ENCODE results near the gene CALR3.
"Not testable (repeated sequence)": the region's sequence is repeated elsewhere in the genome, so short reads cannot be mapped to it uniquely, and the experiment has no call there.

Gene CALR3

DNA sequence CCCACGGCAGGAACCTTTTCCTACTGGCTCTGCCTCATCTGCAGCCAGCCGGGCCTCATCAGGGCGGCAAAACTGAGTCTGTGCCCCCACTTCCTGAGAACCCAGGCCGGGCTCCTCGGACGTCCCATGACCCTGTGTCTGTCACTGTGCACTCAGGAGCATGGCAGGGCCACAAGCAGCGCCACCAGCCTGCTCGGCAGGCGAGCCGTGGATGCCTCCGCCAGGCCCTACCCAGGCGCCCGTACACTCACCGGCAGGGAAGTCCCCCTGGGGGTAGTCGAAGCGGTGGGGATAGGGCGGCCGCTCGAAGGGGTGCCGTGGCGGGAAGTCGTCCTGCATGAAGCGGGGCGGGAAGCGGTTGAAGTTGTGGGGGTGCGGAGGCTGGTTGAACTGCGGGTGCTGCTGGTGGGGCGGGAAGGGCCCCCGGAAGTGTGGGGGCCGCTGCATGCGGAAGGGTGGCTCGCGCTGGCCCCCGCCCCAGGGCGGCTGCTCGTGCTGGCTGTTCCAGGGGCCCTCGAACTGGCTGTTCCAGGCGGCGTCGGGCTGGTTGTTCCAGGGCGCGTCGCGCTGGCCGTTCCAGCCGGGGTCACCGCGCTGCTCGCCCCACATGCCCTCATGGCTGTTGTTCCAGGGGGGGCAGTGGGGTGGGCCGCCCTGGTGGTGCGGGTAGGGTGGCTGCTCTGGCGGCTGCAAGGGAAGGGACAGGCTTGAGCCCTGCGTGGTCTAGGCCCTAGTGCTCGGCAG, 29.2 kb upstream of the CALR3 start:
- no peak for DNase-seq (ENCODE audit: low spot score)

DNA sequence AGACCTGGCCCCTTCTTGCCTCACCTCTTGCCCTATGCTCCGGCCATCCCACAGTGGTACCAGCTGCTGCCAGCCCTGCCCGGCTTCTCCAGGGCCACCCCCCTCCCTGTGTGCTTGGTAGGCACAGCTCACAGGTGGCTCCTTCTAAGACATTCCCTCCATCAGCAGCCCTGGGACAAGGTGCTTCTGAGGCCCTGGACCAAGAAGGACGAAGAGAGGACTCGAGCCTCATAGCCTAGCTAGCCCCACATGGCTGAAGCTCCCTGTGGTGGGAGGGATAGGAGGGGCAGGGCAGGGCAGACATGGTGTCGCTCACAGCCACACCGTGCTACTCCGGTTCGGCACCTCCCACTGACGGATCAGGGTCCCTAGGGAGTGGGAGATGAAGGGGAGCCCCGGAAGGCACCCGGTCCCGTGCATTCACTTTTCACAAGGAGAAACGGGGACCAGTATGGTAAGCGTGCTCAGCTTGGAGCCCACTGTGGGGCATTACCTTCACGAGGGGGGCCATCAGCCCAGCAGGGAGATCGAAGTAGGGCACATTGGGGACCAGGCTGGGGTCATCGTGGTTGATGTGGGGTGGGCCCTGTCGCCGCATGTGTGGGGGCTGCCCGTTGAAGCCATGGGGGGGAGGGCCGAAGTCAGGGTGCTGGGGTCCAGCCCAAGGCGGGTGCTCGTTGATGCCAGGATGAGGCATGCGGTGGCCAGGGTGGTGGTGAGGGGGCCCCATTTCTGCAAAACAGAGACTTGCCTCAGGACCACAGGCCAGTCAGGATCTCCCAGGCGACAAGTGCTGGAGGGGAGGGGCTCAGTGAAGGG, 26.8 kb upstream of the CALR3 start:
- DNase-seq (ENCODE audit: low spot score): no peak

DNA sequence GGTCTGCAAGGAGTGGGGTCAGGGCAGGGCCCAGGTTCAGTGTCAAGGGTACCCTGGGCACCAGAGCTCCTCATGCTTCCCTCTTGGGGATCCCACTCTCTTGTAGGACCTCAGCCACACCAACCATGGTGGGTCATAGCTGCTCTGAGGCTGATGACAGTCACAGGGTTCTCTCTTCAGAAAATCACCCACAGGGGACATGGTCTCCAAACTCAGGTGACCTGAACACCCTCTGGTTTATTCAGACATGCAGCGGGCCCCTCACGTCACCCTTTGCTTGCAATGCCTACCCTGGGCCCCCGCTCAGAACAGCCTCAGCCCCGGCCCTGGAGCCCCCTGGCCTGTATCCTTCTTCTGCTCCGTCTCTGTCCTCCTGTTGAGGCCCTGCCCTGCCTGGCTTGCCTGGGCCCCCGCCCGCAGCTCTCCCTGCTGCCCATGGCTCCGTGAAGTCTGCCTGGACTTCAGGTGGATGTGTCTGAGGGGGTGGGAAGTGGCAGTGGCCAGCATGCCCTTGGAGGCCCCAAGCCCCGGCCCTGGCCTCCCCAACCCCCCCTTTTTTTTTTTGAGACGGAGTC, 25.8 kb upstream of the CALR3 start:
- no peak for DNase-seq (ENCODE audit: low spot score)

DNA sequence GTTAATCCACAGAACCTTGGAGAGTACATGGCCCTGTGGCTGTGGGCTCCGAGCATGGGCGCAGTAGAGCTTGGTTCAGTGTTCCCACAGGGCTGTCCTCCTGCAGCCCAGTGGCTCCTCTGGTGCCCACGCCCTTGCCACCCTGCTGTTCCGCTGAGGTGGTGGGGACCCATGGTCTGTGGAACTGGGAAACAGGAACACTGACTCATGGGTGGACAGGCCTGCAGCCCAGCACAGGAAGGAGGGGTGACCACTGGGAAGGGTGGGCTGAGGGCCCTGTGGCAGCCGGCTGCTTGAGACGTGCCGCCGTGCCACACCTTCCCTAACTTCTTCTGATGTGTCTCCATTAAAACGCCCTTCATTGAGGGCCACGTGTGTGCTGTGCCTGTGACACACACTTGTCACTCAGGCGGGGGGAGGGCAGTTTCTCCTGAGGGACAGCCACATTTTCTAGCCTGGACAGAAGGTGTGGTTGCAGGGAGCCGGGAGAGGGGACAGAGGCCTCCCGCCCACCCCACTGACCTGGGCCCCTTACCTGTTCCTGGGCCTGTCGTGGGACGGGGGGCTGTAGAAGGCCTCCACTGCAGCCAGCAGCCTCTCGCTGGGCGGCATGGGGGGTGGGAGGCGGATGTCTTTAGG, 25.1 kb upstream of the CALR3 start:
- no peak for DNase-seq (ENCODE audit: low spot score)

DNA sequence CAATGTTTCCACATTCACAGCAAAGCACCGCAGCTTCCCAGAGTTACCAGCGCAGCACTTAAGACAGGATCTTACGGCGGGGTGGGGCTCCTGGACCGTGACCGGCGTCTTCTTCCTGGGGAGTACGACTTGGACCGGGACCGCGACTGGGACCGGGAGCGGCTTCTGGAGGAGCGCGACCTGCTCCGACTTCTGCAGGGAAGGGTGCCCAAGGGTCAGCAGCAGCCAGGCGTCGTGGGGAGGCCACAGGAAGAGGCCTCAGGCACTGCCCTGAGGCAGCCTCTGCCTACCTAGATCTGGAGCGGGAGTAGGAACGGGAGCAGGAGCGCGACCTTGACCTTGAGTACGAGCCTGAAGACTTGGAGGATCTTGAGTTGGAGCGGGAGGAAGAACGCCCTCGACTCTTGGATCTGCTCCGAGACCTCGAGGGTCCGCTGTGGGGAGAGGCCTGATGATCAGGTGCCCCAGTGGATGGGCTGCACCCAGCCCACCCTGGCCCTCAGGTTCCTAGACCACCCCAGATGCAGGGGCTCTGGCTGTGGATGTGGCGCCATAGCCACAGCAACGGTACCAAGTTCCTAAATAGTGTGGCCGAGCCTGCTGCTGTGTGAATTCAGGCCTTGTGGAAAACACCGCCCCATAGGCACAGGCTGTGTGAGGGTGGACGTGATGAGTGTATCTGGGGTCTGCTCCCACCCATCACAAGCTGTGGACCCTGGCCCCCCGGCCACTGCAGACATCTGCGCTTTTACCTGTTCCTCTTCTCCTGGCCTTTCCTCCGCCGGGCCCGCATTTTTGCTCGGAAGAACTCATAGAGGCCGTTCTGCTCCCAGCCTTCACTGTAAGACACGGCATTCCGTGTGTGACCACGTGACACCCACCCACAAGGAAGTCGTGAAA, 24.4 kb upstream of the CALR3 start:
- no peak for DNase-seq (ENCODE audit: low spot score)

DNA sequence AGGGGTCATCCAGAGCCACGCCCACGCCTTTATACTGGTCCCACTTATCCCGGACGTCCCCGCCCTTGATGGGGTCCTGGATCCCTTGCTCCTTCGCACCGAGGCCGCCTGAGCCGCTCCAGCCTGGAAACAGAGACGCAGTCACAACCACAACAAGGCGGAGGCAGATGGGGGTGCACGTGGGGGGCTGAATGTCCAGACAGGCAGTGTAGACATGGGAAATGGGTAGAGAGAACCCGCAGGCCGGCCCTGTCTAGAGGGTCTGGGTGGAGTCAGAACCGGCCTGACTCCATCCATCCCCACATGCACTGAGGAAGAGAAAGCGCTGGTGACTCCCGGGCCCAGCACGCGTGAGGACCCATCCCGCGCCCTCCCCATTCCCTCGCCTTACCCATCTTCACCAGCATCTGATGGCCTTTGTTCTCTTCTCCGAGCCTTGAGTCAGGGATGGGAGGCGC, 23.3 kb upstream of the CALR3 start:
- DNase-seq (ENCODE audit: low spot score): no peak

DNA sequence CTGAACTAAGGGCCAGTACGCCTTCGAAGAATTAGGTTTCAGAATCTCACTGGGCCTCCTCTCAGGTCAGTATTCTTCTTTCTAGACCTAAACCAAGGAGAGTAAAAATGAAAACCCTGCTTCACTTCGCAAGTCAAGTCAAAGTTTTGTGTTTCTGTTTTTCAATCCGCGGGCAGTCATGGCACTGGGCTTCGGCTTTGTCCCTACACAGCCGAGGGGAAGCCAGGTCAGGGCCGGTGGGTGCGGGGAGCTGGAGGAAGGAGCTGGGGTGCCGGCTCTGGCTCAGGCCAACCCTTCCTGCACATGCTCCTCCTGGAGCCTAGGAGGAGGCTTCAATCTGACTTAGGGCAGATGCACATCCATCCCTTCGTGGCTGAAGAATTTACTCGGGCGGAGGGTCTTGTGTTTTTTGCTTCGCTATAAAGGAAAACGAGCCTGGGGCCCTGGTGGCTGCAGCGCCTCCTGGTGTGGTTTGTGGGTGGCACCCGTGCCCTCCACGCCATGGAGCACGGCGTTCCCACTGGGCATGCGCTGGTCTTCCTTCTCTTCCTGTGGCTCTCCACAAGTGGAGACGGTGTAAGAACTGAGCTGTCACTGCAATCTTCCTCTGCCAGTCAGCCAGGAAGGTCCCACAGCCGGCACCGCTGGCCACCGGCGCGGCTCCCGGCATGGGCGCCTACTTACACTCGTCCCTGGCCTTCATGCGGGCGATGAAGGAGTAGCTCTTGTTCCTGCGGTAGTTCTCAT, 22.7 kb upstream of the CALR3 start:
- no peak for DNase-seq (ENCODE audit: low spot score)

DNA sequence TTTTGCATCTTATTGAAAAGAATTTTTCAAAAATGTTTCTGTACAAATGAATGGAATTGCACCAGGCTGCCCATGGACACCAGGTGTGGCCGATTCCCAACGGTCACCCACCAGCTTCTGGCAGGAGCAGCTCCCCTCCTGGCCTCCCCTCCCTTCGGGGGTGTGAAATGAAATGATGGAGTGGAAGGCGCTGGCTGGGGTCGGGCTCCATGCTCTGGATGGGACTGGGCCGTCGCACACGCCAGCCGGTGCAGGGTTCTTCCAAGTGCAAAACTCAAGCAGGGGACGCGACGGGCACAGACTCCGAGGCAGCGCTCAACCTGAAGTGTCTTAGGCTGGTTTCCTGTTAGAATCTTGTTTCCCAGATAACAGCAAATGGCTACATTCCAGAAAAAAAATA, 22.1 kb upstream of the CALR3 start:
- no peak for DNase-seq (ENCODE audit: low spot score)

DNA sequence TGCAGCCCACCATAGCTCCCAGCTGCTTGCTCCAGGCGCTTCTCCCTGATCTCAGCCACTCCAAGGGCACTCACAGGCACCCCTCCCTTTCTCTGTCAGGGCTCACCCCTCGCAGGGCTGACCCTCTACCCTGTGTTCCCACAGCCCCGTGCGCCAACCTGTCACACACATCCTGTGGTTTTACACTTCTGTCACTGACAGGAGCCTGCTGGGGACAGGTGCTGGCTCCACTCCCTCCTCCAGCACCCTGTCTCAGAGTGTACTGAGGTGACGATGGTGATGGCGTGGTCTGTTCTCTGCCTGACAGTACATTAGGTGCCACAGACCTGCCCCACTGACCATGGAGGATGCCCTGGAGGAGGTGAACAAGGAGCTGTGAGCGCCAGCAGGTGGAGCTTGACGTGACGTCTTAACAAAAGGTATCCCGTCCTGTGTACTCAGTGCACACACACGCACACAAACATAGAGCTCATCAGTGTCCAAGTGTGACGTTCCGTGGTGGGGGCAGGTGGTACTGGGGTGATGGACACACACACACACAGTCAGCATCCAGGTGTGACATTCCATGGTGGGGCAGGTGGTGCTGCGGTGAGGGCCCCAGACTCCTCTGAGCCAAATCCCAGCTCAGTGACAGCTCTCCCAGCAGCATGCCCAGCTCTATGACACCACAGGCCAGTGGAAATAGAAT, 21.1 kb upstream of the CALR3 start:
- DNase-seq (ENCODE audit: low spot score): no peak

DNA sequence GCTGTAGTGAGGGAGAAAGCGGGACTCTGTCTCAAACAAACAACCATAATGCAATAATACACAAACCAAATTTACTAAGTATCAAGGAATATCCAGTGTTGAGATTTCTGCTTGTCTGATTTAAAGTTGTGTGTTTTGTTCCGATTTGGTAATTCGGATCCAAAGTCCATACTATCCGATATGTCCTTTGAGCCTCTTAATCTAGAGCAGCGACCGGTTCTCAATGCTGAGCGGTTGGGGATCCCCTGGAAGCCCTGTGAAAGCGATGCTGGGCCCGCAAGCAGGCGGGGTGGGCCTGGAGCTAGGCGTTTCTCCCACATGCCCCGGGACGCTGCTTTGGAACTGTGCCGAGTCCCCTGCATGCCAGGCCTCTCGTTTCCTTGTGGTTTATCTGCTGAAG, 20.4 kb upstream of the CALR3 start:
- DNase-seq (ENCODE audit: low spot score): no peak

DNA sequence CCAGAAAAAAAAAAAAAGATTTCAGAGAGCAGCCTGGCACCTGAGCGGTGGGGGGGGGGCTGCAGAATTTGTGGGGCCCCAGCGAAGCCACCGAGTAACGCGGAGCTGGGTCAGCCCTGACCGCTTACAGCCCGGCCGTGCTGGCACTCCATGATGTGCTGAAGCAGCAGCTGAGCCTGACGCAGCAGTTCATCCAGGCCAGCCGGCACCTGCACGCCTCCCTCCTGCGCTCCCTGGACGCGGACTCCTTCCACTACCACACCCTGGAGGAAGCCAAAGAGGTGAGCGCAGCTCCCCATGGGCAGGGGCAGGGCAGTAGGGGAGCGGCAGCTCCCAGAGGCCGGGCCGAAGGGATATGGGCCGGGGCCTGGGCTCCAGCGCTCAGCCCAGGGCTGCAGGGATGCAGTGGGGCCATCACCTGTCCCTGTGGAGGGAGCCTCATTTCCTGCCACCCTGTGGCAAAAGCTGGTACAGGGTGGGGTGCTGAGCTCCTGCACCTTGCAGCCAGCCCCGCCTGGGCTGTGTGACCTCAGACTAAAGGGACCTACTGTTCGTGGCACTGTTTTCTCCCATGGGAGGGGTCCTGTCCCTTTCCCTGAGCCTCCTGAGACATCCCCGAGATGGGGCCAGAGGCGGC, 18.5 kb upstream of the CALR3 start:
- DNase-seq (ENCODE audit: low spot score): no peak

DNA sequence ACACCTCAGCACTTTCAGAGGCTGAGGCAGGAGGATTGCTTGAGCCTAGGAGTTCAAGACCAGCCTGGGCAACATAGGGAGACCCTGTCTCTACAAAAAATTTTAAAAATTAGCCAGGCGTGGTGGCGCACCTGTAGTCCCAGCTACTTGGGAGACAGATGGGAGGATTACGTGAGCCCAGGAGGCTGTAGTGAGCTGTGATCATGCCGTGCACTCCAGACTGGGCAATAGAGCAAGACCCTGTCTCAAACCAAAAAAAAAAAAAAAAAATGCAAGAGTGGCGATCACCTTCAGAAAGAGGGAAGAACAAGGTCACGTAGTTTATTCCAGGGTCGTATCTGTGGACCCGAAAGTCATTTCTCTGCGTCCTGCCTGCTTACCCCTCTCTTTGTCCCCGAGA, 16.6 kb upstream of the CALR3 start:
- DNase-seq (ENCODE audit: low spot score): not testable (repeated sequence)

DNA sequence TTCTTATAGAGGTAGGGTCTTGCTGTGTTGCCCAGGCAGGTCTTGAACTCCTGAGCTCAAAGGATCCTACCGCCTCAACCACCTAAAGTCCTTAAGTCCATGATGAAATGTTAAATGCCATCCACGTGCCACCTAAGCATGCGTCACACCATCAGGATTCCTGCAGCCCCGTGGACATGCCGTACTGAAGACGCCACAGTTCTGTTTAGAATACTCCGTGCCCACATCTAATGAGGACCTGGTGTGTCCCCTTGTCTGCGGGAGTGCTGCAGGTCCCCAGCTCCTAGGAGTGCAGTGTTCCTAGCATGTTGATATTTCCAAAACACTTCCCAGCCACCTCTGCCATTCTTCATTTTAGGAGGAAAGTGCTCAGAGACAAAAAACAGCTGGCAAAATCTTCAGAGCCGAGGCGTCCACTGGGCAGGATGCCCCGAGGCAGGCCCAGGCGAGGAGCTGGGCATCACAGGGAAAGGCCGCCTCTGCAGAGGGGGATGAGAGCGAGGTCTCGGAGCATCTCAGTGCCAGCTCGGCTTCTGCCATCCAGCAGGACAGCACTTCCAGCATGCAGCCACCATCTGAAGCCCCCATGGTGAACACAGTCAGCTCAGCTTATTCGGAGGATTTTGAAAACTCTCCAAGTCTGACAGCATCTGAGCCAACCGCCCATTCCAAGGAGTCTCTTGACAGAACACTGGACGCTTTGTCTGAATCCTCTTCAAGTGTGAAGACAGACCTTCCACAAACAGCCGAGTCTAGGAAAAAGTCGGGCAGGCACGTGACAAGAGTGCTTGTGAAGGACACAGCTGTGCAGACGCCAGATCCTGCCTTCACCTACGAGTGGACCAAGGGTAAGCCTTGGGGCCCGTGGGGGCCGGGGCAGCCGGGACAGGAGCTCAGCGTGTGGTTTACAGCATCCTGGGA, 13.4 kb upstream of the CALR3 start:
- DNase-seq (ENCODE audit: low spot score): no peak

DNA sequence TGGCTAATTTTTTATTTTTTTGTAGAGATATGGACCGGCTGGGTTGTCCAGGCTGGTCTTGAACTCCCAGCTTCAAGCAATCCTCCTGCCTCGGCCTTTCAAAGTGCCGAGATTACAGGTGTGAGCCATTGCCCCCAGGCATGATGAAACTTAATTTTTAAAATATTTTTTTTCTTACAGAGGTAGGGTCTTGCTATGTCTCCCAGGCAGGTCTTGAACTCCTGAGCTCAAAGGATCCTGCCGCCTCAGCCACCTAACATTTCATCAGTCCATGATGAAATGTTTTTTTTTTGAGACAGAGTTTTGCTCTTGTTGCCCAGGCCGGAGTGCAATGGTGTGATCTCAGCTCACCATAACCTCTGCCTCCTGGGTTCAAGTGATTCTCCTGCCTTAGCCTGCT, 12.6 kb upstream of the CALR3 start:
- no peak for DNase-seq (ENCODE audit: low spot score)

DNA sequence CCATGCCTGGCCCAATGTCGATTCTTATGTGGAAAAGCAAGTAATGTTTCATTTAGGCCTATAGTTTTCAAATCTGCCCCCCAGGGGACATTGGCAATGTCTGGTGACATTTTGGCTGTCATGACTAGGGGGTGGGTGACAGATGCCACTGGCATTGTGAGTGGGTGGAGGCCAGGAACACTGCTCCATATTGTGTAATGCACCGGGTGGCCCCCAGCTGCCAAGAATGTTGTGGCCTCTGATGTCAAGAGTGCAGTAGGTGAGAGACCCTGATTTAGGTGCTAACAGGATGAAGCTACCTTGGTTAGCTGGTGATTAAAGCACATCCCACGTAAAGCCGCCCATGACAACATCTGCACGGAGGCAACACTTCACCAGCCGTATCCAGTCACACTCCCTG, 11.0 kb upstream of the CALR3 start:
- DNase-seq (ENCODE audit: low spot score): no peak

DNA sequence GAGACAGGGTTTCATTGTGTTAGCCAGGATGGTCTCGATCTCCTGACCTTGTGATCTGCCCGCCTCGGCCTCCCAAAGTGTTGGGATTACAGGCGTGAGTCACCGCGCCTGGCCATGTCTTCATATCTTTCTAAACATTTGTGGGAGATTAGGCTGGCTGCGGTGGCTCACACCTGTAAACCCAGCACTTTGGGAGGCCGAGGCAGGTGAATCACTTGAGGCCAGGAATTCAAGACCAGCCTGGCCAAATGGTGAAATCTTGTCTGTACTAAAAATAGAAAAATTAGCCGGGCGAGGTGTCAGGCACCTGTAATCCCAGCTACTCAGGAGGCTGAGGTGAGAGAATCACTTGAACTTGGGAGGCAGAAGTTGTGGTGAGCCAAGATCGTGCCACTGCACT, 10.2 kb upstream of the CALR3 start:
- DNase-seq (ENCODE audit: low spot score): not testable (repeated sequence)

DNA sequence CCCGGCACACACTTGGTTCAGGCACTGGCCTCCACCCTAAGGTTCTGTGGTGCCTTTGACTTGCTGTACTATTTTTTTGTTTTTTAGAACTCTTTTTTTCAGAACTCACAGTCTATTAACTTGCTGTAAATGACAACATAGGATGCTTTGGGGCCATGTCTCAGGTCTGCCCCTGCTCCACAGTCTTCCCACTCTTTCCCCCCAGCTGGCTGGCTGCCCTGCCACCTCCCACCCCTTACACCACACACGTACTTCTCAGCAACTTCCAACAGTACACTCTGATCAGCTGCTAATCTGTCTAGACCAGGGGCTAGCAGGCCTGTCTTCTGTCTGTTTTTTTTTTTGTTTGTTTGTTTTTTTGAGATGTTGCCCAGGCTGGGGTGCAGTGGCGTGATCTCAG, 8.3 kb upstream of the CALR3 start:
- DNase-seq (ENCODE audit: low spot score): no peak

DNA sequence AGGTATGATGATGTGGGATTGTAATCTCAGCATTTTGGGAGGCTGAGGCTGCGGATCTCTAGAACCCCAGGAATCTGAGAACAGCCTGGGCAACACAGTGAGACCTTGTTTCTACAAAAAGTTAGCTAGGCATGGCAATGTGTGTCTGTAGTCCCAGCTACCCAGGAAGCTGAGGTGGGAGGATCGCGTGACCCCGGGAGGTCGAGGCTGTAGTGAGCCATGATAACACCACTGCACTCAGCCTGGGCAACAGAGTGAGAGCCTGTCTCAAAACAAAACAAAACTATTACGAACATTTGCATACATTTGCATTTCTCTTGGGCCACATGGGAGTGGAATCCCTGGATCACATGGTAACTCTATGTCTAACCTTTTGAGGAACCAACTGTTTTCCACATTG, 1.9 kb upstream of the CALR3 start:
- no peak for DNase-seq (ENCODE audit: low spot score)

DNA sequence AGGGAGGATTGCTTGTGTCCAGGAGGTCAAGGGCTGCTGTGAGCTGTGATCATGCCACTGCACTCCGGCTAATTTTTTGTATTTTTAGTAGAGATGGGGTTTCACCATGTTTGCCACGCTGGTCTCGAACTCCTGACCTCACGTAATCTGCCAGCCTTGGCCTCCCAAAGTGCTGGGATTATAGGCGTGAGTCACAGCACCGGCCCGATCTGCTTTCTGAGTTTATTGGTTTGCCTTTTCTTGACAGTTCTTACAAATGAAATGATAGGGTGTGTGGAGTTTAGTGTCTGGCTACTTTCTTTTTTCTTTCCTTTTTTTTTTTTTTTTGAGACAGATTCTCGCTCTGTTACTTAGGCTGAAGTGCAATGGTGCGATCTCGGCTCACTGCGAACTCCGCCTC, 1.1 kb upstream of the CALR3 start:
- DNase-seq (ENCODE audit: low spot score): no peak

Measured in kidney tubule cell (primary cell).